Umbilical cord (tissue), 2 donors: ENCODE data around the gene ADM2. TPM values are rescaled to one million over a fixed set of nuclear protein-coding genes. Genes with fewer than 3 reads are reported as not detected.
"Not testable (repeated sequence)": the region's sequence is repeated elsewhere in the genome, so short reads cannot be mapped to it uniquely, and the experiment has no call there.

Experiments
- DNase-seq: peaks from one replicate; pipeline ENCODE4 v3.0.0-alpha.2; 2015; ENCODE audit warnings: low spot score
- total RNA-seq: library from RNA; depleted of rRNA; stranded (reverse); fragments of >200 nt; gene quantifications from one replicate; pipeline ENCODE4 v1.2.3, GENCODE V29; 2014; ENCODE audit warnings: low replicate concordance; ENCODE audit not compliant: insufficient read depth

ADM2 gene
- total RNA-seq, 1 donor from 2014 or later, result 0.72 TPM

GRCh38 chr22:50505776-50506610, 24.6 kb downstream of the ADM2 start:
- DNase-seq, result no peak

- no peak for DNase-seq
Observed at GRCh38 chr22:50506611-50507420, 25.5 kb downstream of the ADM2 start.

- DNase-seq, result no peak
Observed at GRCh38 chr22:50507421-50507990, 26.2 kb downstream of the ADM2 start, which contains the start of gene LMF2. LMF2 (minus strand) TSS chr22:50507702; CDS start chr22:50507675, 27 bp downstream.

GRCh38 chr22:50507991-50508884, 26.9 kb downstream of the ADM2 start, which contains the start of gene NCAPH2:
NCAPH2 (plus strand) TSS chr22:50508224; CDS start chr22:50508338, 114 bp downstream.
- DNase-seq, result peak; percentile 97

- DNase-seq, result no peak
Observed at GRCh38 chr22:50508897-50509296, 27.6 kb downstream of the ADM2 start.

- DNase-seq, result no peak
Observed at GRCh38 chr22:50513175-50513574, 31.8 kb downstream of the ADM2 start.

- no peak for DNase-seq
Observed at GRCh38 chr22:50516068-50516467, 34.7 kb downstream of the ADM2 start.

GRCh38 chr22:50516891-50517290, 35.5 kb downstream of the ADM2 start:
- DNase-seq, result no peak

- no peak for DNase-seq
Observed at GRCh38 chr22:50517495-50518260, 36.3 kb downstream of the ADM2 start.

- no peak for DNase-seq
Observed at GRCh38 chr22:50518606-50519005, 37.3 kb downstream of the ADM2 start.

- no peak for DNase-seq
Observed at GRCh38 chr22:50519151-50519550, 37.8 kb downstream of the ADM2 start.

GRCh38 chr22:50520184-50520583, 38.8 kb downstream of the ADM2 start:
- DNase-seq, result not testable (repeated sequence)

GRCh38 chr22:50520826-50521453, 39.6 kb downstream of the ADM2 start:
- DNase-seq, result no peak

GRCh38 chr22:50521710-50522109, 40.4 kb downstream of the ADM2 start:
- DNase-seq, result no peak

GRCh38 chr22:50522208-50522805, 41.0 kb downstream of the ADM2 start:
- DNase-seq, result no peak

GRCh38 chr22:50522806-50523438, 41.6 kb downstream of the ADM2 start:
- no peak for DNase-seq

- no peak for DNase-seq
Observed at GRCh38 chr22:50523458-50523805, 42.1 kb downstream of the ADM2 start.

- no peak for DNase-seq
Observed at GRCh38 chr22:50523806-50524675, 42.7 kb downstream of the ADM2 start.
